Caco-2 (cell line): ENCODE measurements around the gene INPPL1. TPM values are rescaled to one million over a fixed set of nuclear protein-coding genes. Genes with fewer than 3 reads are reported as not detected.

ENCODE experiments used
- BruUV-seq: library from RNA; stranded (reverse); fragments of 400-500 nt; replicated peaks from 2 replicates; lab custom pipeline; 2021; lab: Mats Ljungman, UMichigan
- CTCF ChIA-PET: fragments of 300-600 bp; sonication (Branson Sonifier 250); formaldehyde crosslinking; loops from one replicate; lab custom pipeline; 2022; ENCODE audit warnings: antibody characterized with exemption; lab: Charles Lee
- POLR2A ChIA-PET: fragments of 300-600 bp; sonication (Branson Sonifier 250); formaldehyde crosslinking; loops from one replicate; lab custom pipeline; 2022; ENCODE audit warnings: antibody characterized with exemption; lab: Charles Lee
- DNase-seq, 2 experiments: peaks; one replicate each; pipeline versions ENCODE4 v3.0.0 to v3.0.0-alpha.2; 2020 to 2022
- H3K27me3 ChIP-seq: replicated peaks from 2 replicates; pipeline ENCODE4 v1.6.0; 2011; ENCODE audit warnings: low read length; ENCODE audit not compliant: control insufficient read depth, insufficient read depth
- H3K36me3 ChIP-seq: 2 replicates; pipeline ENCODE4 v1.5.1; 2011; ENCODE audit warnings: low read length; ENCODE audit not compliant: control insufficient read depth, insufficient read depth
- H3K4me1 ChIP-seq: fragments of 250-450 bp; sonication (Bioruptor Pico); 2 replicates; pipeline ENCODE4 v1.5.1; 2020; ENCODE audit warnings: mild to moderate bottlenecking
- H3K4me3 ChIP-seq: 2 replicates; pipeline ENCODE4 v1.5.1; 2011; ENCODE audit warnings: low read depth, mild to moderate bottlenecking, control low read depth, low read length
- H3K9me3 ChIP-seq: fragments of 250-450 bp; sonication (Bioruptor Pico); 2 replicates; pipeline ENCODE4 v1.5.1; 2020; ENCODE audit warnings: mild to moderate bottlenecking, moderate library complexity
- H3K27ac Mint-ChIP-seq: one replicate; pipeline ENCODE4 v1.8.0; 2022; ENCODE audit warnings: mixed read lengths; ENCODE audit not compliant: unreplicated experiment
- H3K27me3 Mint-ChIP-seq: one replicate; pipeline ENCODE4 v1.8.0; 2022; ENCODE audit warnings: mixed read lengths; ENCODE audit not compliant: insufficient read depth, unreplicated experiment
- H3K36me3 Mint-ChIP-seq: one replicate; pipeline ENCODE4 v1.8.0; 2022; ENCODE audit warnings: mild to moderate bottlenecking, mixed read lengths; ENCODE audit not compliant: insufficient read depth, unreplicated experiment
- H3K4me1 Mint-ChIP-seq: one replicate; pipeline ENCODE4 v1.8.0; 2022; ENCODE audit warnings: low read depth, mixed read lengths; ENCODE audit not compliant: unreplicated experiment
- H3K4me3 Mint-ChIP-seq: one replicate; pipeline ENCODE4 v1.8.0; 2022; ENCODE audit warnings: mild to moderate bottlenecking, moderate library complexity, mixed read lengths; ENCODE audit not compliant: unreplicated experiment
- H3K9me3 Mint-ChIP-seq: one replicate; pipeline ENCODE4 v1.8.0; 2022; ENCODE audit warnings: mixed read lengths; ENCODE audit not compliant: unreplicated experiment
- CTCF ChIP-seq, 2 experiments: fragments of 200-600 bp in 1 of 2; IDR thresholded peaks; 1 replicate in 1 of 2; 2 replicates in 1 of 2; pipeline versions ENCODE4 v1.5.1 to v1.8.0; 2011 to 2022; ENCODE audit warnings: antibody characterized with exemption in 1 of 2, control low read depth in 1 of 2, inconsistent platforms in 1 of 2, low read depth in 1 of 2, low read length in 1 of 2, mild to moderate bottlenecking in 1 of 2, moderate library complexity in 1 of 2; ENCODE audit not compliant: insufficient read depth in 1 of 2, severe bottlenecking in 1 of 2, unreplicated experiment in 1 of 2
- intact Hi-C: fragments of 100-400 bp; cut with micrococcal nuclease; formaldehyde crosslinking; loops from one replicate; pipeline ENCODE4 v1.10.0; 2022; ENCODE audit not compliant: unreplicated experiment
- total RNA-seq: library from RNA; stranded (reverse); gene quantifications from 2 replicates; pipeline ENCODE4 v1.2.3, GENCODE V29; 2022

Gene INPPL1
- total RNA-seq, 1 experiment from 2014 or later: 393 TPM

- Histone ChIP-seq H3K27me3 (no peaks in the 10 kb centered on the region), H3K9me3 (no peaks in the 10 kb centered on the region), H3K4me3 (peak overlapping the region; percentile 79), H3K4me1 (peaks cover 28% of the 10 kb centered on the region), H3K36me3 (peaks cover 3% of the 10 kb centered on the region; the same call in 1 of the 2 replicates)
- CTCF ChIA-PET: interaction anchor here (0.6 to 1.9 kb wide), 18 partner anchors 11 to 350 kb away, joined by 3 to 18 read pairs (median 4); partner anchors contain the start of gene ANAPC15
- no TSS peak for BruUV-seq
- Mint-ChIP-seq H3K27ac (peak overlapping the region; percentile 72), H3K4me1 (peaks cover 19% of the 10 kb centered on the region), H3K27me3 (no peaks in the 10 kb centered on the region), H3K4me3 (peak overlapping the region; percentile 99), H3K36me3 (peaks cover 43% of the 10 kb centered on the region), H3K9me3 (no peaks in the 10 kb centered on the region)
- peak; percentile 98 to 99 for DNase-seq
- intact Hi-C loops: loop anchor here (1.0 to 5.0 kb wide), 8 partner anchors 16 to 276 kb away; partner anchors contain the start of genes ANAPC15, LAMTOR1, LRRC51 and NUMA1
- POLR2A ChIA-PET: interaction anchor here (0.6 to 1.5 kb wide), 7 partner anchors 15 to 208 kb away, joined by 3 to 12 read pairs (median 3); partner anchors contain the start of gene ANAPC15
- TF ChIP-seq CTCF (IDR thresholded peaks at IDR 0.05; ENCODE audit: insufficient read depth in 1 of 2, low read depth in 1 of 2, low read length in 1 of 2, severe bottlenecking in 1 of 2, unreplicated experiment in 1 of 2): peak in 1 of 2 experiments; percentile 51
Observed at GRCh38 chr11:72222907-72223614, 1.5 kb upstream of the INPPL1 start.

GRCh38 chr11:72223615-72224563, 678 bp upstream of the INPPL1 start:
- peaks cover 28% of the 10 kb centered on the region for H3K4me1 ChIP-seq
- POLR2A ChIA-PET: interaction anchor here (0.6 to 1.5 kb wide), 5 partner anchors 15 to 207 kb away, joined by 3 to 12 read pairs (median 3); partner anchors contain the start of gene ANAPC15
- no peaks in the 10 kb centered on the region for H3K27me3 ChIP-seq
- peaks cover 51% of the 10 kb centered on the region for H3K36me3 Mint-ChIP-seq
- H3K4me3 Mint-ChIP-seq: peak overlapping the region; percentile 99
- no peaks in the 10 kb centered on the region for H3K9me3 Mint-ChIP-seq
- no peaks in the 10 kb centered on the region for H3K9me3 ChIP-seq
- H3K27ac Mint-ChIP-seq: peak overlapping the region; percentile 96
- peak in 1 of 2 experiments; percentile 5 for TF ChIP-seq CTCF (IDR thresholded peaks at IDR 0.05; ENCODE audit: insufficient read depth in 1 of 2, low read depth in 1 of 2, low read length in 1 of 2, severe bottlenecking in 1 of 2, unreplicated experiment in 1 of 2)
- peaks cover 6% of the 10 kb centered on the region for H3K36me3 ChIP-seq
- H3K4me1 Mint-ChIP-seq: peaks cover 19% of the 10 kb centered on the region
- CTCF ChIA-PET: interaction anchor here (0.6 to 1.9 kb wide), 15 partner anchors 11 to 349 kb away, joined by 3 to 18 read pairs (median 4); partner anchors contain the start of gene ANAPC15
- intact Hi-C loops: loop anchor here (1.0 to 5.0 kb wide), 8 partner anchors 15 to 277 kb away; partner anchors contain the start of genes ANAPC15, LAMTOR1, LRRC51 and NUMA1
- no peaks in the 10 kb centered on the region for H3K27me3 Mint-ChIP-seq
- DNase-seq: peak; percentile 80 to 91
- no TSS peak for BruUV-seq
- peak overlapping the region; percentile 79 for H3K4me3 ChIP-seq
